Psoas muscle (tissue), 8 donors: ENCODE data around the gene SNHG17. TPM values are rescaled to one million over a fixed set of nuclear protein-coding genes. Genes with fewer than 3 reads are reported as not detected.

Experiments
- ATAC-seq, 4 donors: fragments of 200-7000 bp; cut with Tn5 transposase; one replicate each; pipeline ENCODE4 v1.9.1; 2020; ENCODE audit warnings: moderate library complexity in 3 of 4, mild to moderate bottlenecking in 2 of 4
- DNase-seq, 2 donors: peaks; one replicate each; pipeline ENCODE4 v3.0.0-alpha.2; 2020
- H3K27ac ChIP-seq: fragments of 200-600 bp; one replicate; pipeline ENCODE4 v1.8.0; 2022
- H3K27me3 ChIP-seq, 3 donors: fragments of 200-600 bp in 1 of 3; one replicate each; pipeline versions ENCODE4 v1.6.1 to v1.8.0; 2013 to 2022; ENCODE audit warnings: low read length in 2 of 3, mild to moderate bottlenecking in 2 of 3, moderate library complexity in 1 of 3; ENCODE audit not compliant: insufficient read depth in 3 of 3
- H3K36me3 ChIP-seq, 2 donors: fragments of 200-600 bp in 1 of 2; one replicate each; pipeline versions ENCODE4 v1.6.1 to v1.8.0; 2013 to 2022; ENCODE audit warnings: low read depth in 1 of 2, mild to moderate bottlenecking in 1 of 2, moderate library complexity in 1 of 2; ENCODE audit not compliant: insufficient read depth in 1 of 2
- H3K4me1 ChIP-seq: fragments of 200-600 bp; one replicate; pipeline ENCODE4 v1.8.0; 2022
- H3K4me3 ChIP-seq: fragments of 200-600 bp; one replicate; pipeline ENCODE4 v1.8.0; 2022; ENCODE audit warnings: mild to moderate bottlenecking
- H3K9me3 ChIP-seq: fragments of 200-600 bp; one replicate; pipeline ENCODE4 v1.8.0; 2022
- CTCF ChIP-seq: fragments of 200-600 bp; IDR thresholded peaks from one replicate; pipeline ENCODE4 v1.8.0; 2022; ENCODE audit warnings: antibody characterized with exemption
- WGBS, 3 donors: extraction: QIAGEN DNeasy Blood & Tissue Kit; methylation state at CpG; one replicate each; pipeline versions ENCODE4 v1.1.6 to v1.1.7; 2013; 5-methylcytosine and 5-hydroxymethylcytosine counted together
- intact Hi-C, 2 donors: fragments of 100-400 bp; cut with DNase I; formaldehyde crosslinking; loops; one replicate each; pipeline versions ENCODE4 v1.11.0 to v1.14.2; 2022
- polyA plus RNA-seq, 3 donors: library from polyadenylated mRNA; stranded (reverse); fragments of 200-250 nt; gene quantifications; one replicate each; pipeline ENCODE4 v1.2.3, GENCODE V29; 2013
- total RNA-seq, 4 donors: library from RNA; stranded (reverse); fragmentation: NEBNext Ultra II Directional in 2 of 4; extraction: Animal tissue kit (Norgen Biotek cat#: 25700) in 2 of 4; gene quantifications; one replicate each; pipeline versions ENCODE4 v1.2.1 to v1.2.4, GENCODE V29; 2021 to 2023
- donor health status: healthy with polysubstance abuse.
- donor health status: DM: no; HTN: no; CAD: no; lungs with moderate emphysema.
- donor health status: Bipolar disorder and iron deficiency.
- donor health status: healthy.
- donor health status: DM: yes; HTN: yes; CAD: no.
- donor health status: DM: no; HTN: no; CAD: no.
- donor health status: DM: no; HTN: no; CAD: no.
- donor health status: DM: yes; HTN: yes; CAD: no.

The SNHG17 gene
- total and polyA plus RNA-seq, 7 donors = 4.6 to 26.0 (median 18.7) TPM

- H3K4me3 ChIP-seq = no peak overlapping the region
- intact Hi-C loops = no loop called here
- TF ChIP-seq CTCF = no peak
Measured at GRCh38 chr20:38407321-38407720, 27.8 kb downstream of the SNHG17 start.

GRCh38 chr20:38406476-38406875, 28.7 kb downstream of the SNHG17 start:
- 78 to 82% (median 79%) methylated on average over 5 of the region's 5 CpGs for WGBS, 3 donors
- no peaks in the 10 kb centered on the region for H3K27me3 ChIP-seq
- no peak for ATAC-seq

More at GRCh38 chr20:38407321-38407720, 27.8 kb downstream of the SNHG17 start:
- no peaks in the 10 kb centered on the region for H3K27me3 ChIP-seq
- H3K36me3 ChIP-seq = peaks cover 0 to 10% of the 10 kb centered on the region in 2 donors
- ATAC-seq (no peak), DNase-seq (no peak)
- 91 to 95% (median 93%) methylated on average over 16 to 29 of the region's 29 CpGs for WGBS, 3 donors
- H3K9me3 ChIP-seq = no peaks in the 10 kb centered on the region
- no peaks in the 10 kb centered on the region for H3K4me1 ChIP-seq
- H3K27ac ChIP-seq = no peak overlapping the region

GRCh38 chr20:38405132-38405531, 30.0 kb downstream of the SNHG17 start:
- DNase-seq = no peak

More at GRCh38 chr20:38406476-38406875, 28.7 kb downstream of the SNHG17 start:
- no peak for TF ChIP-seq CTCF
- no peak for DNase-seq
- no peak overlapping the region for H3K4me3 ChIP-seq
- H3K9me3 ChIP-seq = no peaks in the 10 kb centered on the region
- intact Hi-C loops = no loop called here
- H3K27ac ChIP-seq = no peak overlapping the region
- H3K36me3 ChIP-seq = peaks cover 0 to 1% of the 10 kb centered on the region in 2 donors
- no peaks in the 10 kb centered on the region for H3K4me1 ChIP-seq

GRCh38 chr20:38404016-38404415, 31.1 kb downstream of the SNHG17 start:
- no peaks in the 10 kb centered on the region for H3K4me1 ChIP-seq
- ATAC-seq = no peak
- intact Hi-C loops = no loop called here

More at GRCh38 chr20:38405132-38405531, 30.0 kb downstream of the SNHG17 start:
- TF ChIP-seq CTCF = no peak
- Histone ChIP-seq H3K27ac (no peak overlapping the region), H3K36me3 (no peaks in the 10 kb centered on the region), H3K27me3 (no peaks in the 10 kb centered on the region), H3K9me3 (no peaks in the 10 kb centered on the region), H3K4me3 (no peak overlapping the region), H3K4me1 (no peaks in the 10 kb centered on the region)
- no peak for ATAC-seq
- 45 to 58% (median 48%) methylated on average over 2 of the region's 2 CpGs for WGBS, 3 donors
- intact Hi-C loops = no loop called here

More at GRCh38 chr20:38404016-38404415, 31.1 kb downstream of the SNHG17 start:
- H3K9me3 ChIP-seq = no peaks in the 10 kb centered on the region
- no peak for TF ChIP-seq CTCF
- H3K4me3 ChIP-seq = no peak overlapping the region
- no peaks in the 10 kb centered on the region for H3K36me3 ChIP-seq
- H3K27me3 ChIP-seq = no peaks in the 10 kb centered on the region
- no peak overlapping the region for H3K27ac ChIP-seq
- no peak for DNase-seq
